ENCODE data around the gene EXOC7.

DNA sequence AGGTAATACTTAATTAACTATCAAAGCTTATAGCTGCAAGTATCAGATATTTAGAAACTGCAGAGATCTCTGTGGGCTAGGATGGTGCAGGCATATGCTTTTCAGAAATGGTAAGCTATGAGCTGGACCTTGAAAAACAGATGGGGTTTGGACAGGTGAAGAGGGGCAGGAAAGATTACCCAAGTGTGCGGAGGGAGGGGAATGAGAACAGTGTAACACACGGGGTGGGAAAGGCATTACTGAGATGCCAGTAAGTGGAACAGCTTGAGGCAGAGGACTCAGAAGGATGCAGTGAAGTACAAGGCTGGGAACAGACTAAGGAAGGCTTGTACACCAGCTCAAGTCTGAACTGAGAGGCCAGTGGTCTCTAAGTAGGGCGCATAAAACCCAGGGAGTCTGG is 54.3 kb downstream of the EXOC7 start:
- TF ChIP-seq, protein P1, sequence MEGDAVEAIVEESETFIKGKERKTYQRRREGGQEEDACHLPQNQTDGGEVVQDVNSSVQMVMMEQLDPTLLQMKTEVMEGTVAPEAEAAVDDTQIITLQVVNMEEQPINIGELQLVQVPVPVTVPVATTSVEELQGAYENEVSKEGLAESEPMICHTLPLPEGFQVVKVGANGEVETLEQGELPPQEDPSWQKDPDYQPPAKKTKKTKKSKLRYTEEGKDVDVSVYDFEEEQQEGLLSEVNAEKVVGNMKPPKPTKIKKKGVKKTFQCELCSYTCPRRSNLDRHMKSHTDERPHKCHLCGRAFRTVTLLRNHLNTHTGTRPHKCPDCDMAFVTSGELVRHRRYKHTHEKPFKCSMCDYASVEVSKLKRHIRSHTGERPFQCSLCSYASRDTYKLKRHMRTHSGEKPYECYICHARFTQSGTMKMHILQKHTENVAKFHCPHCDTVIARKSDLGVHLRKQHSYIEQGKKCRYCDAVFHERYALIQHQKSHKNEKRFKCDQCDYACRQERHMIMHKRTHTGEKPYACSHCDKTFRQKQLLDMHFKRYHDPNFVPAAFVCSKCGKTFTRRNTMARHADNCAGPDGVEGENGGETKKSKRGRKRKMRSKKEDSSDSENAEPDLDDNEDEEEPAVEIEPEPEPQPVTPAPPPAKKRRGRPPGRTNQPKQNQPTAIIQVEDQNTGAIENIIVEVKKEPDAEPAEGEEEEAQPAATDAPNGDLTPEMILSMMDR (conservative IDR thresholded peaks at IDR 0.05; ENCODE audit: low read length) = no peak
- TF ChIP-seq EZH2phosphoT487 (IDR thresholded peaks at IDR 0.05; ENCODE audit: borderline replicate concordance, low read depth, low read length) = no peak

All from OCI-LY7 (cell line).